Astrocyte of the cerebellum (primary cell): Measurements from ENCODE around the gene CTNND2.

Experiments used
- DNase-seq: peaks from one replicate; pipeline ENCODE4 v3.0.0-alpha.2; 2011; ENCODE audit warnings: low read depth
- H3K4me3 ChIP-seq: 2 replicates; pipeline ENCODE4 v1.5.1; 2011; ENCODE audit warnings: mild to moderate bottlenecking, low read depth, low read length, moderate library complexity
- in situ Hi-C: cut with HindIII; loops from 2 replicates; pipeline ENCODE4 v1.10.0; 2017; ENCODE audit warnings: low sequenced_read_pairs
- TF ChIP-seq, protein P1 (sequence below): IDR thresholded peaks from 2 replicates; pipeline ENCODE4 v1.5.1; 2012; ENCODE audit warnings: low read length, low read depth, moderate library complexity, mild to moderate bottlenecking; ENCODE audit errors: missing control alignments

CTNND2 gene

DNA sequence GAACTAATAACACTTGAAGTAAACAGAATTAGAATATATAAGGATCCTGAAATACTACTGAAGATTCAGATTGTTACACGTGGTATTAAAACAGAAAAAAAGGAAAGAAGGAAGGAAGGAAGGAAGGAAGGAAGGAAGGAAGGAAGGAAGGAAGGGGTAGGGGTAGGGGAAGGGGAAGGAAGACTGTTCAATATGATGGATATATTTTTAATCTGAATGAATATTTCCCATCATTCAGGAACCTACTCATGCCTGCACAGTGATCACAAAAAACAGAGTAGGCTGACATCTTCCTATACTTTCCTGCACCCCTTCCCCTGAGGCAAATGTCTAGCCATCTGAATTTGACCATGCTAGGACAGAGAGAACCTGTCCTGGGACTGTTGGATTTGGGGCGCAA lies 133.9 kb downstream of the CTNND2 start:
- H3K4me3 ChIP-seq: no peak overlapping the region
- no peak for DNase-seq
- TF ChIP-seq, protein P1, sequence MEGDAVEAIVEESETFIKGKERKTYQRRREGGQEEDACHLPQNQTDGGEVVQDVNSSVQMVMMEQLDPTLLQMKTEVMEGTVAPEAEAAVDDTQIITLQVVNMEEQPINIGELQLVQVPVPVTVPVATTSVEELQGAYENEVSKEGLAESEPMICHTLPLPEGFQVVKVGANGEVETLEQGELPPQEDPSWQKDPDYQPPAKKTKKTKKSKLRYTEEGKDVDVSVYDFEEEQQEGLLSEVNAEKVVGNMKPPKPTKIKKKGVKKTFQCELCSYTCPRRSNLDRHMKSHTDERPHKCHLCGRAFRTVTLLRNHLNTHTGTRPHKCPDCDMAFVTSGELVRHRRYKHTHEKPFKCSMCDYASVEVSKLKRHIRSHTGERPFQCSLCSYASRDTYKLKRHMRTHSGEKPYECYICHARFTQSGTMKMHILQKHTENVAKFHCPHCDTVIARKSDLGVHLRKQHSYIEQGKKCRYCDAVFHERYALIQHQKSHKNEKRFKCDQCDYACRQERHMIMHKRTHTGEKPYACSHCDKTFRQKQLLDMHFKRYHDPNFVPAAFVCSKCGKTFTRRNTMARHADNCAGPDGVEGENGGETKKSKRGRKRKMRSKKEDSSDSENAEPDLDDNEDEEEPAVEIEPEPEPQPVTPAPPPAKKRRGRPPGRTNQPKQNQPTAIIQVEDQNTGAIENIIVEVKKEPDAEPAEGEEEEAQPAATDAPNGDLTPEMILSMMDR: no peak
- in situ Hi-C loops: no loop called here

DNA sequence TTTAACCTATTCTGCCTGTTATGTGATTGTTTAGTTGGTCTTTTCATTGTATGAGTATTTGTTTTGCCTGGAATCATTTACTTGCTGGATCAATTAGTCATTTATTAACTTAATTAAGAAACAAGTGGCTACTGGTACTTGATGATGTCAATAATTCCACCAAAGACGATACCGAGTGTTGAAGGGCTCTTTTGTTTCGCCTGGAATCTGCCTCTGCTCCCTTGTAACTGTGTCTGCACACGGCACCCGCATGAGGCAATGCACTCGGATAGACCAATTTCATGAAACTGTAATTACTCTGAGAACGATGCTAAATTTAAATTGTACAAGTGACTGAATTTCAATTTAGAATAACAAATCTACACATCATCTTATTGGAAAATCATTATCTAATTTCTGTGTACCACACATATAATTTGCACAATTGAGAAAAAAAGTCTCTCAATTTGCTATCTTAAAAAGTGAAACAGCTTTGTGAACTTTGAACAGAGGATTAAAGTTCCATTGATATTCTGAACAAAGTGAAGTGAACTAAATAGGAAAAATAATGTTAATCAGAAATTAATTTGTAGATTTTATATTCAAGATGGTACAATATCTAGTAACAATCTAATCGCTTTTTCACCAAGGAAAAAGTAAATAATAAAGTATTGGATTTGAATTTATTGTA lies 143.2 kb downstream of the CTNND2 start:
- in situ Hi-C loops: no loop called here
- TF ChIP-seq, protein P1: no peak
- no peak overlapping the region for H3K4me3 ChIP-seq

DNA sequence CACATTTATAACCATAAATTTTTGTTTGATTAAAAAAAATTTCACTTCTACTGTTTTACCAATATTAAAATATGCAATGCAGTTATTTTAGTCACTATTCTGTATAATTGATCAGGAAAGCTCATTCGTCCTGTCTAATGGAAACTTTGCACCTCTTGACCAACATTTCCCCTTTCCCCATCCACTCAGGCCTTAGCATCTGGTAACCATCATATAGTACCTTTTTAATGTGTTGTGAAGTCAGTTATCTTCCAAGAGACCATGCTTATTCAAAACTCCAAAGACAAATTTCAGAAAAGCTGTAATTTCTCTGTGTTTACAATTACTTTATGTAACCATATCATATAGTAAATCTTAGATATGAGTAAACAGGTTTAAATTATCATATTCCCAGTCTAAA lies 145.9 kb downstream of the CTNND2 start:
- in situ Hi-C loops: no loop called here
- TF ChIP-seq, protein P1: no peak
- no peak for DNase-seq
- no peak overlapping the region for H3K4me3 ChIP-seq

More for the DNA sequence above, 143.2 kb downstream of the CTNND2 start:
- no peak for DNase-seq

DNA sequence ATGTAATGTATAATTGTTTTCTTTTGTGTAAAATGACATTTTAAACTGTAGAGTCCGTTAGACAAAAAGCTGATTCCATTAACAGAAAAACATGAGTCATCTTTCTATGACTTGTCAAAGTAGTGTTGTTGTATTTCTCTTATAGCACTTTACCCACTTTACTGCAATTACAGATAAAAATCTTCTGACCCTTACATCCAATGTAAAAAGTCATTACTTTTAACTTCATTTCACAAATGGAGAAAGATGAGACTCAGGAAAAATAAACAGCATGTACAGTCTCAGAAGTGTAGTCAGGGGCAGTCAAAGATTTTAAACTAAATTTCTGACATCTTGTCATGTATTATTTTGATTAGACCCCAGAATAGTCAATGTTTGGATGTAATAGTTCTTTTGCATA lies 146.6 kb downstream of the CTNND2 start:
- in situ Hi-C loops: no loop called here
- no peak for DNase-seq
- TF ChIP-seq, protein P1: no peak
- H3K4me3 ChIP-seq: no peak overlapping the region

DNA sequence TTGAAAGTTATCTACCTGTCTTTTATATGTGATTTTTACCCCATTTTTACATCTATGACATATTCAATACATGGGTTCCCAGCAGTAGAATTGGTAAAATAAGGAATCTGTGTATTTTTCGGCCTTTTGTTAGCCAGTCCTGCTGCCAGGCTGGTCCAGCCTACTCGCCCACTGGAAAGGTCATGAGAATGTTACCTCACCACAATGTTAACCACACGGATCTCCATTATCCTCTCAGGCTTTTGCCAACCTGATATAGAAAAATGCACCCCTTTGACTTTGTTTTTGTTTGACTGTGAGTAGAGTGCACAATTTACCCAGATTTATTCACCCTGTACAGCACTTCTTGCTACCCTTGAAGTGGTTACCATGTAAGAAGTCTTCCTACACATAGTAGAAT lies 167.2 kb downstream of the CTNND2 start:
- H3K4me3 ChIP-seq: no peak overlapping the region
- DNase-seq: no peak
- TF ChIP-seq, protein P1: no peak
- in situ Hi-C loops: no loop called here

DNA sequence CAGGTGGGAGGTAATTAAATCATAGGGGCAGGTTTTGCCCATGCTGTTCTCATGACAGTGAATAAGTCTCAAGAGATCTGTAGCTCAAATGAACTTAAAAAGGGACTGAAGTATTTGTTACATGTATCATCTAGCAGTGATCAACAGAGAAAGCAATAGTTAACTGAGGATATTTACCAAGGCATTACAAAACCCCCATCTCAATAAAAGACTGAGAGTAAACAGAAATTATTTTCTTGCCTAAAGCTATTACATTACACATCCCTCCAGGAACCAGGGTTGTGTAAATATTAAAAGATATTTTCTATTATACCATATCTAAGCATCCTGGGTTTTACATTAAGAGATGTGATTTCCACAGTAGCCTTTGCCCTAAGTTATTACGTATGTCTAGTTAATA lies 169.9 kb downstream of the CTNND2 start:
- TF ChIP-seq, protein P1: no peak
- in situ Hi-C loops: loop anchor here (5.0 kb wide), 1 partner anchor 68 kb away; no protein-coding TSS in a partner anchor
- no peak overlapping the region for H3K4me3 ChIP-seq
- no peak for DNase-seq
